GM18502 (cell line): ENCODE measurements around the gene ADGRF4.

Source experiments
- ATAC-seq: cut with Tn5 transposase; IDR thresholded peaks from one replicate; pipeline ENCODE4 v1.9.1; 2021; ENCODE audit warnings: mild to moderate bottlenecking; ENCODE audit not compliant: unreplicated experiment, poor library complexity

The ADGRF4 gene

DNA sequence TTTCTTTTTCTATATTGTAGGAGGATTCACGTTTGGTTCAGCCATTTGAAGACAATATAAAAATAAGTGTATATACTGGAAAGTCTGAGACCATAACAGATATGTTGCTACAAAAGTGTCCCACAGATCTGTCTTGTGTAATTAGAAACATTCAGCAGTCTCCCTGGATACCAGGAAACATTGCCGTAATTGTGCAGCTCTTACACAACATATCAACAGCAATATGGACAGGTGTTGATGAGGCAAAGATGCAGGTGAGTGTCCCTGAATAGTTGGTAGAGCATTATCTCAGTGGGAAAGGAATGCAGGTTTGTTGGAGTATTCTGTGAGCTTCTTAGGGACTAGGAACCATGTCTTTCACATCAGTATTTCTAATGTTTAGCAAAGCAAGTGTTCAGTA is 18.3 kb upstream of the ADGRF4 start:
- ATAC-seq = no peak

DNA sequence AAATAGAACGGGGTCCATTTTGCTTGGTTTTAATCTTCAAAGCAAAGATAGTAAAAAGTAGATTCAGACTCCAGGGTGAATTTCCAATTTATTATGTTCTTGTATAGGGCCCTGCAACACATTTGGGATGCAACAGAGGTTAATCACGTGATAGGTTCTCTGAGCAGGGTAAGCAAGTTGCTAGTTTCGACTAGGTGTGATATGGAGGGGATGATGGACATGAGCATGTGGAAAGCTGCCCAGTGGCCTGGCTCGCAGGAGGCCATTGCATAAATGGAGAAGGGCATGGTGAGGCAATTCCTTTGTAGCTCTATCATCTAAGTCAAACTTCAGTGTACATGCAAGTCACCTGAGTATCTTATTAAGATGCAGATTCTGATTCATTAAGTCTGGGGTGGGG is 17.7 kb upstream of the ADGRF4 start:
- ATAC-seq = no peak

DNA sequence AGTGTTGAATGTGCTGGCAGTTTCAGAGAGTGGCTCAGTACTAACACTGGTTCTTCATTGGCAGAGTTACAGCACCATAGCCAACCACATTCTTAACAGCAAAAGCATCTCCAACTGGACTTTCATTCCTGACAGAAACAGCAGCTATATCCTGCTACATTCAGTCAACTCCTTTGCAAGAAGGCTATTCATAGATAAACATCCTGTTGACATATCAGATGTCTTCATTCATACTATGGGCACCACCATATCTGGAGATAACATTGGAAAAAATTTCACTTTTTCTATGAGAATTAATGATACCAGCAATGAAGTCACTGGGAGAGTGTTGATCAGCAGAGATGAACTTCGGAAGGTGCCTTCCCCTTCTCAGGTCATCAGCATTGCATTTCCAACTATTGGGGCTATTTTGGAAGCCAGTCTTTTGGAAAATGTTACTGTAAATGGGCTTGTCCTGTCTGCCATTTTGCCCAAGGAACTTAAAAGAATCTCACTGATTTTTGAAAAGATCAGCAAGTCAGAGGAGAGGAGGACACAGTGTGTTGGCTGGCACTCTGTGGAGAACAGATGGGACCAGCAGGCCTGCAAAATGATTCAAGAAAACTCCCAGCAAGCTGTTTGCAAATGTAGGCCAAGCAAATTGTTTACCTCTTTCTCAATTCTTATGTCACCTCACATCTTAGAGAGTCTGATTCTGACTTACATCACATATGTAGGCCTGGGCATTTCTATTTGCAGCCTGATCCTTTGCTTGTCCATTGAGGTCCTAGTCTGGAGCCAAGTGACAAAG is 17.0 kb upstream of the ADGRF4 start:
- ATAC-seq = no peak

DNA sequence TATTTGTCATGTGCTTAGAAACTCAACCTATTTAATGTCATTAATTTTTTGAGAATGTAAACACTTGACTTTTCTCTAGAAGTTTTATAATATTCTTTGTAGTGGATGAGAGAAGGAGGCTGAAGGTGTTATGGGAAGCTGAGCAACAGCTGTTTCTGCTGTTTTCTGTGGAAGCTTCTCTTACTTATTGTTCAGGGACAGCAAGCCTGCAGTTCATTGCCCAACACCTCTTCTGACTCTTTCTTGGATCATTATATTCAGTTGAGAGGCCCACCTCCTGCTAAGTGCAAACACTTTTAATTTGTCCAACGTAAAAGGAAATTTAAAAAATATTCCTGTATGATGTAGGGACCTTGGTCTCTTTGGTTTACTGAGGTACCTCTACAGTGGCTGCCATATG is 12.0 kb upstream of the ADGRF4 start:
- ATAC-seq = no peak

DNA sequence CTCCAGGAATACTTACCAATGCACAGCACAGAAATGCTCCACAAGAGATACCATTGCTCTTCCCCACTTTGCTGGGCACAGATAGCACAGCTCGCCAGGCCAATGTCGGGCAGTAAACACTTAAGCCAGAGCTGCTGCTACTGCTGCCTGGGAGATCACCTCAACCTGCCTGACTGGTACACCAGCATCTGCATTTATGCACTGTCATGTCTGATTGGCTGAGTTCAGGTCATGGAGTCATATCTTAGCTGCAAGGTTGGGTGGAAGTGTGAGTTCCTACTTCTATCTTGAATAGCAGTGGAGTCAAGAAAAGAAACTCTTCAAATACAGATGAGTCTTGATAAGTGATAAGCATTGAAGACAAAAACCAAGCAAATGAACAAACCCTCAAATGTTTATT is 10.9 kb upstream of the ADGRF4 start:
- ATAC-seq = no peak

DNA sequence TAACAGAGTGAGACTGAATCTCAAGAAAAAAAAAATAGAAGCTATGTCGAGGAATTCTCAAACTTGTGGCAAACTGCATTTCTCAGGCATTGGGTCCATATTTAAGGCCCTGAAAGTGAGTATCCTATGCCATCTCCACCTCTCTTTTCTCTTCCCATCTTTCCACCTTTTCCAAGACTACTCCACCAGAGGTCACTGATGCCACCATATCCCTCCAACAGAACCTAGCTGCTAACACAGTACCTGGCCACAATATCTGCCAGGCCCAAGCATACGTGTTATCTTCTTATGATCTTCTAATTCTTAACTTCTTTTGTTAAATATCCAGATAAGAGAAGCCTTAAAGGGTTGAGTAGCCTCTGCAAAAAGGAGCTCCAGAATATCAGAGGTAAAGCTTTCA is 8.2 kb upstream of the ADGRF4 start:
- no peak for ATAC-seq

DNA sequence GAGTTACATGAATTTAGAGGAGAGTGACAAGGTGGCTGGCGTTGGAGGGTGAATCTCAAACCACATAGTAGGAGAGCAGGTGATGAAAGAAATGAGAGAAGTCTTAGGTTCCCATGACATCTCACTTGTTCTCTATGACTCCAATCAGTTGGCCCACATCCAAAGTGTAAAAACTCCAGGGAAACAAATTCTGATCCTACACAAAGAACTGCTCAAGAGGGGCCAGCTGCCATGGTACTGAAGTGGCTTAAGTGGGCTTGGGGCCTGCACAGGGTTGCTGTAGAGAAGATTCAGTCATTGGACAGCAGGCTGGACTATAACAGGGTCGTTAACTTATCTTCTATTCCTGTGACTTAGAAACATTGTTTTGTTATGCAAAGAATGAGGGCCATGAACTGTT is 7.6 kb upstream of the ADGRF4 start:
- no peak for ATAC-seq

DNA sequence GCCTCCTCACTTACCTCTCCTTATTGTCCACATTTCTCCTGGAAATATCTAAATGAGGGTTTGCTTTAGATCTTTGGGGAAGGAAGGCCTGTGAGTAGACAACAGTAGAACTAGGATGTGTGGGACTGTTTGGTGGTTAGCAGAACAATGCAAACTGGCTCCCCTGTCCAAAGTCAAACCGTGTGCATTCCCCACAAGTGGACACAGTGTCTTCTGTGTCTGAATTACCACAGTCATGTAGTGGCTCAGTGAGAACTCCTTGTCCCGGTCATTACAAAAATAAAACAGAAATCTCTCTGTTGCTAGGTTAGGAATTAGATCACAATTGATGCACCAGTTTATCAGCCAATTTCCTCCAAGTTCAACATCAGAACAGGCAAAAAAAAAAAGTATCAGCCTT is 455 bp upstream of the ADGRF4 start:
- ATAC-seq = no peak

DNA sequence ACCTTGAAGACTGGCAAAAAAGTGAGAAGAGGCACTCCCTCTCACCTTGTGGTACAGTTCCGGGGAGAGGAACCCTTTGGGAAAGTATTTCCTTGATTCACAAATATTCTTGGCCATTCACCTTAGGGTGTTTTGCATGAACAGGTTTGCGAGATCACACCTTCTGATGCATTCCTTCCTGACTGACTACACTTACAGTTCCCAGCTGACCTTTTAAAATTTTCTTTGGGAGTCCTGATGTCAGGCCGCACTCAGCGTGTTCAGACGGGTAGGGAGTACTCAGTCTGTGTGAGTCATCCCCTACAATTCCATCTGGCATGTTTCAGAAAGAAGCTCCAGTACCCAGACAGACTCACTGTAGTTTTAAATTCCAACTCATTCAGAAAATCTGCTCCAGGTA is 1.7 kb downstream of the ADGRF4 start:
- ATAC-seq = no peak

DNA sequence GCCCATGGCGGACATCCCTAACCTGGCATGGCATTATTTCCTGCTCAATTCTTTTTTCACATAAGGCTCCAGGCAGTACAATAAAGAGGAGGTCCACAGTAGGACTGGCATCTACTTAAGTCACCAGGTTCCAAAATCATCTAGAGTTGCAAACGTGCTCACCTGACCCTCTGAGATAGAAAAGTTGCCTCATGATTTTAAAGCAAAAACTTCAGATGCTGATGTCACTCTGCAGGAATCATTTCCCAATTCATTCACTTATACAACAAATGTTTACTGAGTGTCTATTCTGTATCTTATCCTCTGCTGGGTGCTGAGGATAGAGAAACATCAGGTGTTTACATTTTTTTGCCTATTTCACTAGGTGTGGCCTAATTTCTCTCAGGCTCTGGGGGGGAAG is 2.2 kb downstream of the ADGRF4 start:
- no peak for ATAC-seq

DNA sequence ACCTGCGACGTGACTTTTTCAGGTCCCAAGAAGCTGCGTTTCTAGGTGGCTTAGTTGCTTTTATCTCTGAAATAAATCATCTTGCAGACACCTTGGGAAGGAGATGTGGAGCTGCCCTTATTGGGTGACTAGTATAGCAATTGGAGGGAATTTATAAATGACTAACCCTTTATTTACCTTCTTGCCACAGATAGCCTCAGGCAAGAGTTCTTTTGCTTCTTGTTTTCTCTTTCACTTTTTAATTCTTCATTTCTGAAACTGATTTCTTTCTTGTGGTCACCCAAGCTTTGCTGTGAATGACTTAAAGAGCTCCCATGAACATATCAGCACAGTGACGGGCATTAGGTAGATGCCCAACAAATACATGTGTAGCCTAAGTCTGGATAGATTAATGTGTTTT is 3.0 kb downstream of the ADGRF4 start:
- peak; percentile 84 for ATAC-seq

DNA sequence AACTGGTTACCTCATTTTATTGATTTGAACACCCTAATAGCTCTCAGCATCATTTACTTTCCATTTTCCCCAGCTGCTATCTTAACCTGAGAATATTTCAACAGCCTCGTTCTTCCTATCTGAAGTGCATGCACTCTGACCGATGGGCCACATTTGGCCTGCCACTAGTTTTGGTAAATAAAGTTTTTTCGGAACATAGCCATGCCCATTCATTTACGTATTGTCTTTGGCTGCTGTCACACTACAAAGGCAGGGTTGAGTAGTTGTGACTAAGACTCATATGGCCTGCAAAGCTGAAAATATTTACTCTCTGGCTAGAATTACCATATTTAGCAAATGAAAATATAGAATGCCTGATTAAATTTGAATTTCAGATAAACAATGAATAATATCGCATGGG is 10.8 kb downstream of the ADGRF4 start:
- no peak for ATAC-seq

DNA sequence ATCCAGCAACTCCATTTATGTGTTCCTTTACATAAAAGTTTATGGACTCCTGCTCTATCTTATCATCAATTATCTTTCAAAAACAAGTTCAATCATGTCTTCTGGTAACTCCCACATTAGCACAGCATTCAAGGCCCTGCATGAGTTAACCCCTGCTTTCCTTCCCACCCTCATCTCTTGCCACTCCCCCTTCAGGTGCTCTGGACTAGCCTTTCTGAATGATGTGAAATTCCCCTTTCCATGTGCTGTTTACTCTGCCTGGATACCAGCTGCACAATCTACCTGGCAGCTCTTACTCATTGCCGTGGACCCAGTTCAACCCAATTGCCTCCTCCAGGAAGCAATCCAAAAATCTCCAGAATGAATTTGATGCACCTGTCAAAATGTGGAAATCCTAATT is 11.9 kb downstream of the ADGRF4 start:
- no peak for ATAC-seq

DNA sequence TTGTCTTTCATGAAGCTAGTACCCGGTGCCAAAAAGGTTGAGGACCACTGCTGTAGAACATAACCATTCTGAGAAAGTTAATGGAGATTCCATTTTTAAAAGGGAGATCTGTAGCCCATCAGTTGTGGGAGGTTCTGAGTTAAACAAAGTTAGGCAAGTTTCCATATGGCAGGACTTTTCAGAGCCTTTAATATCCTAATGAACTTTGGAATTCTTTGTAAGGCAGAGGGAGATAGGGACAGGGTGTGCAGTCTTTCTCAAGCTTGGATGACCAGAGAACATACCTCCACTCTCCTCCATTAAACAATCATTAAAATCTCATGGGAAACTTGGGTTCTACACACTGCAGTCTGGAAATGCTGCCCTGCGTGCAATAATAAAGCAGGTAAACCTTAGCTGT is 14.8 kb downstream of the ADGRF4 start:
- ATAC-seq = no peak

DNA sequence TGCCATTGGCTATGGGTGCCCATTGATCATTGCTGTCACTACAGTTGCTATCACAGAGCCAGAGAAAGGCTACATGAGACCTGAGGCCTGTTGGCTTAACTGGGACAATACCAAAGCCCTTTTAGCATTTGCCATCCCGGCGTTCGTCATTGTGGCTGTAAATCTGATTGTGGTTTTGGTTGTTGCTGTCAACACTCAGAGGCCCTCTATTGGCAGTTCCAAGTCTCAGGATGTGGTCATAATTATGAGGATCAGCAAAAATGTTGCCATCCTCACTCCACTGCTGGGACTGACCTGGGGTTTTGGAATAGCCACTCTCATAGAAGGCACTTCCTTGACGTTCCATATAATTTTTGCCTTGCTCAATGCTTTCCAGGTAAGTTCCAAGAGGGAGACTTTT is 16.4 kb downstream of the ADGRF4 start:
- ATAC-seq = no peak

DNA sequence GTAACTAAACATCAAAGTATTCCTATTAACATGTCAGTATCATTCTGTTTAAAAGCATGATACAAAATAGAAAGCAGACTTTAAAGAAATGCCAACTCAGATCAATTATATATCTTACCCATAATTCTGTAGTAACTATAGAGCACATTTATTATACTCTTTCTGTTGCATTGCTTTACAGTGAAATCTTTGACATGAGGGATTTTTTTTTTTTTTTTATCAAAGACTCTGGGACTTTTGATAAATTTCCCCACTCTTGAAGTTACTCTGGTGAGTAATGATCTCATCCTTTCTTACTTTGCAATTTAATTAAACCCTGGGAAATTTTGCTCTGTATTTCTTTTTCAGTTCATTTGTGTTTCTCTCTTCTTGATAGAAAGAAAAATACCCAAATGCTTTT is 17.4 kb downstream of the ADGRF4 start:
- peak; percentile 51 for ATAC-seq

DNA sequence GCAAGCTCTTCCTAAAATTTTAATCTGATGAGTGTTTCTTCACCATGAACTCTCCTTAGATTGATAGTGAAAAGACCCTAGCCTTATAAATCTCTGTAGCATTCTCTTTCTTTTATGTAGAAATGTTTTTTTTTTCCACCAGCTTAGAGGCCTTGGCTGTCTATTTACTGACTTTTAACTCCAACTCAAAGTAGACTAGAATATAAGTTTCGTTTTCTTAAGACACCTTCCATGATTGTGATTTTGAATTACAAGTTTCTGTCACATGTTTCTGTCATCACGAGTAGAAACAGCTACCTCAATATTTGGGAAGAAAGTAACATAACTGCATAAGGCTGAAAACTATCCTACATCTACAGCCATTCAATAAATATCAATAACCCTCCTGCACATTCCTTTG is 17.8 kb downstream of the ADGRF4 start:
- no peak for ATAC-seq

DNA sequence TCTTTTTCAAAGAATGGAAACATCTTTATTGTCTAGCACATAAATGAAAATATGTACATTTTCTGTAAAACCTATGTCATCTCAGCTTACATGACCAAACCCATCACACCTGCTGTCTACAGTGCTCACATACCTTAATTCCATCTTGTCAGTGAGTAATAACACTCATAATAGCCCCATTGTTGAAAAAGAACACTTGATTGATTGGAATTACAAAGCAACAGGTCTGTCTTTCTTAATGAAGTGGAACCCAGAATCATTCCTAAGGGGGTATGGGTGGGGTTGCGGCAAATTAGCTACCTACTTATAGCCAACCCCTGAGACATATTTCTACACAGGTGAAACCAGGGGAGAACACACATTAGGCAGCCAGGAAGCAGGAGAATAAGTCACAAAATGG is 20.2 kb downstream of the ADGRF4 start:
- no peak for ATAC-seq

DNA sequence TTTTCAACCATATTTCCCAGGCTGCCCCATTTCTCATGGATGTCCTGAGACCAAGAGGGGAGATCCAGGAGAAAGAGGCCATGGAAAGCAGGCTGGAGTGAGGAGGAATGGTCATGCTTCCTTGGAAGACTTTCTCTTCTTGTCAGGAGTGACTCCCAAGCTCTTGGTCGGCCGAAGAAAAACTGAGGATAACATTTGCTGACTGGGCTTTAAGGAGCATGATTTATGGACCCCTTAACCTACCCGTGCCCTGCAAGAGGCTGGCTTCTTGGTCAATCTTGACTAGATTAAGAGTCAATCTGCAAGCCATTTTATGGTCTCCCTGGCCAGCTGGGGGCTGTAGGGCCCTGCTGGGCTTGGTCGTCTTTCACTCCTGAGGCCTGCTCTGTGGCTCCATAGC is 22.8 kb downstream of the ADGRF4 start:
- ATAC-seq = no peak

DNA sequence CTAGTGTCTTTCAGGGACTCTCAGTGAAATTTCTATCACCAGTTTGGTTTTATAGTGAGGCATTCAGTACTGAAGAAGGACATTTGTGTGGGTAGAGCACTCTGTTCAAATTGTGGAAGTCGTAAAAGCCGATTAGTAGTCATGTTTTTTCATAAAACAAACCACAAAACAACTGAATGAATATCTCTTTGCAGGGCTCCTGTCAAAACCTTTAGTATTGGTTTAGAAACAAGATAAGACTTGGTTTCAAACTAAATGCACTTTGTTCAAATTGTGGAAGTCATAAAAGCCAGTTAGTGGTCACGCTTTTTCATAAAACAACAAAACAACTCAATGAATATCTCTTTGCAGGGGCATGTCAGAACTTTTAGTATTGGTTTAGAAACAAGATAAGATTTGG is 23.8 kb downstream of the ADGRF4 start:
- ATAC-seq = peak; percentile 86

DNA sequence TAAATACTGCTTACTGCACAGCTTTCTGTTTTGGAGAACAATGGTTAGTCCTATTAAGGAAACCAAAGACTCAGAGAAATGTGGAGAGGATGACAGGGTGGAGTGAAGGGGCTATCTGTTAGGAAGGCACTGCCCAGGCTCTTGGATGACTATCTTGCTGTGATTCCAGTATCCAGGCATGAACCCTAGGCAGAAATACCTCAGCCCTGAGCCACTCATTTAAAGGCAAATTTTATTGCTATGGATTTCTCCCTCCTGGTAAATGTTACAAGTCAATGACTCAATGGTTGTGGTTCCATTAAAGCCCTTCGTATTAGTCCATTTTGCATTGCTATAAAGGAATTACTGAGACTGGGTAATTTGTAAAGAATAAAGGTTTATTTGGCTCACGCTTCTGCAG is 25.9 kb downstream of the ADGRF4 start:
- no peak for ATAC-seq

DNA sequence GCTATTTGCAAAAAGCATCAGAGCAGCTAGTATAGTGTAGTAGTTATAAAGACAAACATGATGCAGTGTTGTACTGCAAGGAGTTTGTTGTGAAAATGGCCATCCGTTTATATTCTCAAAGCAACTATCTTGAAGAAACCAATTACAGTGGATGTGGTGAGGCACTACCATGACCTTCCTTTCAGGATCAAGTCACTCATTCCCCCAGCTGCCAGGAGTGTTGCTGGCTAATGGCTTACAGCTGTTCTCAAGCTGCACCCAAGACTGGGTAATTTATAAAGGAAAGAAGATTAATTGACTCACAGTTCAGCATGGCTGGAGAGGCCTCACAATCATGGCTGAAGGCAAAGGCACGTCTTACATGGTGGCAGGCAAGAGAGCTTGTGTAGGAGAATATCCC is 29.0 kb downstream of the ADGRF4 start:
- no peak for ATAC-seq

DNA sequence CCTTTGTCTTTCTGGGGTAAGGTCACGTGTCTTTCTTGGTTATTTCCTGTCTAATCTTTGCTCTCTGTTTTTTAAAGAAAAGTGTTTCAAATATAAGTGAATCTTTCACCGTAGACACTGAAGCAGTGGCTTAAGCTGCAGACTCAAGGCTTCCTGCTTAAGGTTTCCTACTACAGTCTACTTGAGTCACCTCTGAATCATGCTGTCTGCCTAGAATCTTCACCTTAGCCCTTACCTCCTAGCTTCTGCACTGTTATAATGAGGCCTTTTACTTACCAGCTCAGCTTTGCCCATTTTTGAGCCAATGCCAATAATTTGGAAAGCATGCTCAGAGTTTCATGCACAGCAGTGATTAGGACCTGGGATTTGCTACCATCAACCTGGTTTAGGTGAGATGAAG is 30.6 kb downstream of the ADGRF4 start:
- no peak for ATAC-seq
